HG03354 (cell line): ENCODE data around the gene SERINC3.
"Not testable (repeated sequence)": the region's sequence is repeated elsewhere in the genome, so short reads cannot be mapped to it uniquely, and the experiment has no call there.

Experiments
- ATAC-seq: cut with Tn5 transposase; IDR thresholded peaks from one replicate; pipeline ENCODE4 v1.9.1; 2021; ENCODE audit warnings: mild to moderate bottlenecking; ENCODE audit not compliant: unreplicated experiment, poor library complexity, severe bottlenecking

SERINC3 gene

DNA sequence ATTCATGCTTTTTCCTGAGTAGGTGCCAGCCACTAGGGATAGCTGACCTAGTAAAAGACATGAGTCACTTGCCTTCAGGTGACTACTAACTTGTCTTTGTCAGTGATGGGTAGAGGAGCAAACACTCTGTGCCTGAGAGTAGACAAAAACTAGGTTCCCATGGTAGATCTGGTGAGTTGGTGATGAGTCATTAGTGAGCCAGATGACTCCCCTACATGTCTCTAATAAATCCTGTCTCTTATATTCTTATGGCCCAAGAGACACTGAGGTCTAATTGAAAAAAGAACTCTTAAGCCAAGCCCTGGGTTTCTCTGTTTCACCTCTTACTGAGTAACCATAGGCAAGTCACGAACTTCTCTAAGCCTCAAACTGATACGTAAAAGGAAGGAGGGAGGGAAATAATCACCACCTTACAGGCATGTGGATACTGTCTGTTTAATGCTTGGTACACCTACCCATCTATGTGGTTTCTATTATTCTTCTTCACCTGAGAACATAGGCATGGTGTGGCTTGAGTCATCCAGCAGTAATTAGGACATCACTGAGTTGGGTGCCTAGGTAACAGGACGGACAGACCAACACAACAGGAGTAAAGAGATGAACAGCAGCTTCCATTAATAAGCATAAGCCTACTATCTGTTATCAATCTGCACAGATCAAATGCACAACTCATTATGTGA, 25.9 kb downstream of the SERINC3 start:
- ATAC-seq = peak; percentile 42

DNA sequence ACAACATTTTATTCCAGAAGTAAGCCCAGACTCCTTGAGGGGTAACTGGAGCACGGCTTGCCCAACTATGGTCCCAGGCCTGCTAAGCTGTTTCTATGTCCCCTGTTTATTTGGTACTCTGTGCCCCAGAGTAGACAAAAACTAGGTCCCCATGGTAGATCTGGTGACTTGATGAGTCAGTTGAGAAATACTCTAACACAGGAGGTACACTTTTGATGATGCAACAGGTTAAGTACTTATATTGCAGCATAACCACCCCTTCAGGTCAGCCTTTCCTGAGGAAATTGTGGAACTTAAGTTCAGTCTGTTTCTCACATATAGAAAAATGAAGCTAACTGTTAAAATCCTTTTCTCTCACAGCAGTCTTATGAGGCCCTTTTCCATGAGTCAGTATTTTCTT, 26.6 kb downstream of the SERINC3 start:
- no peak for ATAC-seq

DNA sequence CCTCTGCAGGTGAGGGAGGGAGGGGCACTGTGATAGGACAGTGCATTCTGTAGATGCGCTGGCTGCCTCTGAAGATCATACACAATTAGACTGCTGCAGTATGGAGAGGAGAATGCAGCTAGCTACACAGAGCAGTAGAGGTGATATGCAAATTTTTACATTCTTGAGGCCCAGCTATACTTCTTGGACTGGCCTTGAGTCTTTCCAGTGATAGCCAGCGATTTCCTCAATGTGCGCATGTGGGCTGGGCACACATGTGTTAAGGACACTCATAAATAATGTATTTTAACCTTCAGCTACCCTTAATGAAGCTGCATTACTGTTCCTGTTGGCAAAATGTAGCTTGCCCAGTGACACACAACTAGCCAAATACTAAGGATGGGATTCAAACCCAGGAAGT, 27.2 kb downstream of the SERINC3 start:
- no peak for ATAC-seq

DNA sequence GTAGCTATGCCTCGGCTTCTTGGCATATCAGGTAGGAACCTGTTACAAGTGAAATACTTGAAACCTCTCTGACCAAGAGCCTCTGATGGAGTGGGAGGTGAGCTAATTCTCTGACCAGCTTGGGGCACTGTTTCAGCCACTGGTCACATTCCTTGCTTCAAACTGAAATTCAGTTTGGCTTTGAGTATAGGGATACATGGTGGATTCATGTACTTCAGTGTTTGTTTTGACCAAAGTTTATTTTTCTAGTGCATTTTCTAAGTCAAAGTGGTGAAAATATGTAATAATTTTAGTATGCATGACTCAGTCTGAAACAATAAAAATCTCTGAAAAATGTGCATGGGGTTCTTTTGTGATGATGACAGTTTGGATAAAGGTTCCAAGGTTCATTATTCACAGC, 27.6 kb downstream of the SERINC3 start:
- no peak for ATAC-seq

DNA sequence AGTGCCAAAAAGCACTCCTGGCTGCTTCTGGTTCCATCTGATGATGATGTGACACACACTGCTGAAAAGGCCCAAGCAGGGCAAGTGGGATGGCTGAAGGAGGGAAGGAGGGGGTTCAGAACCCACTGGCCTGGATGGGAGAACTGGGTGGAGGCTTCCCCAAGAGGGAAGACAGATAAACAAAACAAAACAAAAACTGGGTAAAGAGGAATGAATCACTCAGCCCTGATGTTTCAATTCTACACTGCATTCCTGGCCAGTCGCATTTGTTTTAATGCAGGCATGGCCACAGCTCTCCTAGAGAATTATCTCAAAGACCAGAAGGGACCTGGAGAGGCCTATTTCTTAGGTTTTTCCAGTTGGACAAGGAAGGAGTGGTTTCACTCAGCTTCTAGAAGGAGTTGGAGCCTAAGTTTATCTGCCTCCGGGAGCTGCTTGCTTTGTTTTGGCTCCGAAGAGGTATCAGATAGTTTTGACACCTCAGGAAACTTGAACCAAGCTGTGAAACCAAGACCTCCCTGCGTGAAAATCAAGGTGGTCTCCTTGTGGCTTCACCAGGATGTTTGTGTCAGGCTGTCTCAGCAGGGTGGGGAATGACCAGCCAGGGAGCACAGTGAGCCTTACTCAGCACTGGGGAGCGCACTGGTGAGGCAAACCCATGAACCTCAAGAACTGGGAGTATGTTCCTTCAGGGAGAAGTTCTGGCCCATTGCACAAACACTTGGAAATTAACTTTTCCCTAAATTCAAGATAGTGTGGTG, 30.1 kb downstream of the SERINC3 start:
- no peak for ATAC-seq

DNA sequence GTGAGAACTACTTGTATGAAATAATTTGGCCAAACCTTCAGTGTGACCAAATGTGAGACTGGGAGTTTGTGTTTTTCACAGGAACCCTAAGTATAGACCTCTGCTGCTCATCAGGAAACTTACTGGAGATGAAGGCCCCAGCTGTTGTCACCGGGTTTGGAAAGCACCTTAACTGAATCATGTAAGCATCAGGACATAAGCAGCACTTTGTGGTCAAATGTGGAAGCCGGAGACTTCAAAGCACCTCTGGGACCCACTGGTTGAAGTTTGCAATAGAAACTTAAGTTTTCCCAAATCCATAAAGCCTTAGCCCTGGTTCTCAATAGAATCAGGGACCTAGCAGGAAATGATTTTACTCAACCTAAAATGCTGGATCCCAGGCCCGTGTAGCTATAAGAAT, 31.9 kb downstream of the SERINC3 start:
- no peak for ATAC-seq

DNA sequence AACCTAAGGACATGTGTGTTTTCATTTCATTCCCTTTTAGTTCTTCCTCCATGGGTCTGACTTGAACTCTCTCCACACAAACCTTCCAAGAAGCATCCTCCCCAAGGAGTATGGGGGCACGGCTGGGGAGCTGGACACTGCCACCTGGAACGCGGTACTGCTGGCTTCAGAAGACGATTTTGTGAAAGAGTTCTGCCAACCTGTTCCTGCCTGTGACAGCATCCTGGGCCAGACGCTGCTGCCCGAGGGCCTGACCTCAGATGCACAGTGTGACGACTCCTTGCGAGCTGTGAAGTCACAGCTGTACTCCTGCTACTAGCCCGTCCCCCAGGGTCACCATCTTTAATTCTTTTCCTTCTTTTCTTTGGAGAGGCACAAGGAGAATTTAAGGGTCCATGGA, 32.6 kb downstream of the SERINC3 start:
- ATAC-seq = no peak

DNA sequence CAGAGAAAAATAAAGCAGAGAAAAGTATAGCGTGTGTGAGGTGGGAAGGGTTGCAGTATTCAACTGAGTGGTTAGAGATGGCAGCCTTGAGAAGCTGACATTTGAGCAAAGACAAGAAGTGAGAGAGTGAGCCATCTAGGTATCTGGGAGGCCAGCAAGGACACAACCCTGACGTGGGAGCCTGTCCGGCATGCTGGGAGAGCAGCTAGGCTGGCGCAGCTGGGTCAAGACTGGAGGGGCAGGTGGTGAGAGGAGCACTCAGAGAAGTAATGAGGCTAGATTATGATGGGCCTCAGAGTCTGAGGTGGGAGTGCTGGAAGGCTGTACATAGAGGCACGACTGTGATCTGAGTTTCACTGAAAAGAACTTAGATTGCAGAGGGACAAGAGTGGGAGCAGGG, 33.3 kb downstream of the SERINC3 start:
- no peak for ATAC-seq

DNA sequence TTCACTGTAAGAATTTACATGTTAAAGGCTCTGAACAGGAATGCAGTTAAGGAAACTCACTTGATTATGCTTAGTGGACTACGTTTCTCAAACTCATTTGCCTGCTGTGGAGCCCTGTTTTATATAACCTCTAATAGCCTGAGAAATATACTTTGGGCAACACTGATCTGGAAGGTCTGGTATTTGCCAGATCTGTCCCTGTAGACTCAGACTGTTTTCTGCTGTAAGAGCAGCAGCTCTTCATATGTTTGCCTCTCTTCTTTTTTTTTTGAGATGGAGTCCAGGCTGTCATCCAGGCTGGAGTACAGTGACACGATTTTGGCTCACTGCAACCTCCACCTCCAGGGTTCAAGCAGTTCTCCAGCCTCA, 36.1 kb downstream of the SERINC3 start:
- no peak for ATAC-seq

DNA sequence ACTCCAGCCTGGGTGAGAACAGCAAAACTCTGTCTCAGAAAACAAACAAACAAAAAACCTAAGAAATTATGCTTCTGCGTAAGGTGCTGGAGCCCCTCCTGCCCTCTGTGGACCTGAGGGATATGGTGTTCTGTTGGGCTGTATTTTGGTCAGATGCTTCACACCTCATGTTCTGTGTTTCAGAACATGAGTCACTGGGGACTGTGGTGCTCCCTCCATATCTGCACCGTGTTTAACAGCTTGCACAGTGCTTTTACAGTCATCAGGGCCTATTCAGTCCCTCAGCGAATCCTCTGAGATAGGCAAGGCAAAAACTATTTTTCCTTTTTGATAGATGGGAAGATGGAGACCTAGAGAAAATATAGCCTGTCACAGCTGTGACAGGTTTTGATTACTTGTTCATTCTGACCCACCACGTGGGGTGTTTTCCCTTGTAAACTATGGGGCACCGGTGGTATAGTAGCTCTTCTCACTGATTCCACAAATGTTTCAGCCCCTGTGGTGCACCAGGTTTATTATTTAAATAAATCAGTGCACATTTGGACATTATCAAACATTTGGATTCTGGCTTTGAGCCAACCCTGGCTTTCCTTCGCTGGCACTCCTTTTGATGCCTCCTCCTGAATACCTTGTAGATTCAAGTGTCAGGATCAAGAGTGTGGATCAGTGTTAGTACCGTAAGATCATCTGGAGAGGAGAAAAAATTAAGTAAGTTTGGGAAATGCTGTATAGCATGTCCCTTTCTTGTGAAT, 36.6 kb downstream of the SERINC3 start:
- ATAC-seq = no peak

DNA sequence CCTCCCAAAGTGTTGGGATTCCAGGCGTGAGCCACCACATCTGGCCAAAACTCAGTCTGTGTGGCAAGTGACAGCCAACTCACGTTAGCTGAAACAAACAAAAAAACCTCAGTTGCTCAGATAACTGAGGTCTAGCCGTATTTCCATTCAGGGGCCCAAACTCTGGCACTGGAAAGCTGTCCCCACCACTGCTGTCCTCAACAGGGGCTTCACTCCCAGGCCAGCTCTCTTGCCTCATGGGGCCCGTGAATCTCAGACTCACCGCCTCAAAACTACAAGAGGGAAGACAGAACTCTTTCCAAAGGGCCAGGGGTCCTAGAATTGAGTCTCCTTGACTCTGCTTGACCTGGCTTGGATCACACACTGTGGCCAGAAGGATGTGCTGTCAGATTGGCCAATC, 38.8 kb downstream of the SERINC3 start:
- ATAC-seq = no peak

DNA sequence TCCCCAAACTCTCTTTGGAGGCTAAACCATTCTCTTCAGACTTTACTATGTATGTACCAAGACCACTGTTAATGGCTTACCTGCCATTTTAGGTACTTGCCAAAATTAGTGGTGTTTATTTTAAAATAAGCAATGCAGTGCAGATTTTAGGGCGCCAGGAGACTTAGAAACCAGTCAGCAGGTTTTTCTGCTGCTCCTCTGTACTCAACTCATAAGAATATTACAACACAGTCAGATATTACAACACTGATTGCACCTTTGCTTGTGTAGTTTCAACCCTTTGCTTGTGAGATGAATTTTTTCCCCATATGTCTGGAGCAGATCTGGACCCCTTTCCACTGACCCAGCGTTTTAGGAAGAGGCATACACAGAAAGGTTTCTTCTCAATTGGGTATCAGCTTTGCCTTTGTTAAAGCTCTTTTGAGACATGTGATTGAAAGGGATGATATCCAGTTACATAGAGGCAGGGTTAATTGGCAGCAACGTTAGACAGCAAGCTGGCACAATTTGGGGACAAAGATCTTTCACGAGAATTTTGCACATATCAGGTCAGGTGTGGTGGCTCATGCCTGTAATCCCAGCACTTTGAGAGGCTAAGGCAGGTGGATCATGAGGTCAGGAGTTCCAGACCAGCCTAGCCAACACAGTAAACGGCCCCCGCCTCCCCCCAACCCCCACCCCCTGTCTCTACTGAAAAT, 40.0 kb downstream of the SERINC3 start:
- no peak for ATAC-seq

DNA sequence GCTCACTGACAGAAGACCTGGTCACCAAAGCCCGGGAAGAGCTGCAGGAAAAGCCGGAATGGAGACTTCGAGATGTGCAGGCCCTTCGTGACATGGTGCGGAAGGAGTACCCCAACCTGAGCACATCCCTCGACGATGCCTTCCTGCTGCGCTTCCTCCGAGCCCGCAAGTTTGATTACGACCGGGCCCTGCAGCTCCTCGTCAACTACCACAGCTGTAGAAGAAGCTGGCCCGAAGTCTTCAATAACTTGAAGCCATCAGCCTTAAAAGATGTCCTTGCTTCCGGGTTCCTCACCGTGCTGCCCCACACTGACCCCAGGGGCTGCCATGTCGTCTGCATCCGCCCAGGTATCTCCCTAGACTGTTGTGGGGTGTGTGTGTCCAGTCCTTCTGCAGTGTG, 41.8 kb downstream of the SERINC3 start:
- ATAC-seq = no peak

DNA sequence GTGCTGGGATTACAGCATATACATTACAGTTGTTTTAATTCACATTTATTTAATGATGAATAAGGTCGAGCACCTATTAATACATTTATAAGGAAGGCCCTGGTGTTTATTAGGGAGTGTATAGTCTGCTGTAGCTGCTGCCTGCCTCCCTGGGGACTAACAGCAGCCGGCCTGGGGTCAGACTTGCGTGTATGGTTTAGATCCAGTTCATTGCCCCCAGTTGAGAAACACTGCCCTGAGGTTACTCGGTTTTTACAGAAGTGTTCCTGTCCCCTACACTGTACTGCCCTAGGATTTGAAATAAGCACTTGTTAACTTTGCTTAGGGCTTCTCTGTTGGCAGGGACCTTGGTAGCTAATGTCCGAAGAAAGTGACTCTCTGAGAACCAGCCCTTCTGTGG, 42.2 kb downstream of the SERINC3 start:
- ATAC-seq = no peak

DNA sequence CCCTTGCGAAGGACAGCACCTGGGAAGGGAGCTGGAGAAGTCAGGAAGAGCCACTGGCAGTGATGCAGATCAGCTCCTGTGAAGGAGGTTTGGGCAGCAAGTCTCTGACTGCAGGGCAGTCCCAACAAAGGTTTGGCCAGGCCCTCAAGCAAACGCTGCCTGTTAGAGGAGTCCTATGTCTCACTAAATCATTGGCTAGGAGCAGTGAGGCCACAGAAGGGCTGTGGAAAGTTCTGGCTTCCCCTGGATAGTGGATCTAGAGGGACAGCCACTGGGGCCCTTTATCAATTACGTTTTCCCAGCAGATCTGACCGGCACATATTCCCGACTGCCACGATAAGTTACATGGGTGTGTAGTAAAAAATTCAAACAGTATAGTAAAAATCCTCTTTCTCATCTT, 43.7 kb downstream of the SERINC3 start:
- no peak for ATAC-seq

DNA sequence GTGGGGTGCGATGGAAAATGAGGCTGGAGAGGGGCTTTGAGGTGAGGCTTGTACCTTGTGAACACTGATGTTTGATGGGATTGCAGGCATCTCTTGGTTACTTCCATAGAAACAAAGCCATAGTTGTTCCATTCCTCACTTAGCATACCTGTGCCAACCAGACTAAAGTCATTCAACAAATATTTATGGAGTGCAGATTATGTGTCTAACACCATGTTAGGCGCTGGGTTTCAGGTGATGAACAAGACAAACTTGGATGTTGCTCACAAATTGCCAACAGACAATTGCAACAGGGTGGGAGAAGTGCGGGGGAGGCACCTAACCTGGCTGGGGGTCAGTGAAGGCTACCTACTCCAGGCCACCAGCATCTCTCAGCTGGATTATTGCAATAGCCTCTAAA, 44.7 kb downstream of the SERINC3 start:
- no peak for ATAC-seq

DNA sequence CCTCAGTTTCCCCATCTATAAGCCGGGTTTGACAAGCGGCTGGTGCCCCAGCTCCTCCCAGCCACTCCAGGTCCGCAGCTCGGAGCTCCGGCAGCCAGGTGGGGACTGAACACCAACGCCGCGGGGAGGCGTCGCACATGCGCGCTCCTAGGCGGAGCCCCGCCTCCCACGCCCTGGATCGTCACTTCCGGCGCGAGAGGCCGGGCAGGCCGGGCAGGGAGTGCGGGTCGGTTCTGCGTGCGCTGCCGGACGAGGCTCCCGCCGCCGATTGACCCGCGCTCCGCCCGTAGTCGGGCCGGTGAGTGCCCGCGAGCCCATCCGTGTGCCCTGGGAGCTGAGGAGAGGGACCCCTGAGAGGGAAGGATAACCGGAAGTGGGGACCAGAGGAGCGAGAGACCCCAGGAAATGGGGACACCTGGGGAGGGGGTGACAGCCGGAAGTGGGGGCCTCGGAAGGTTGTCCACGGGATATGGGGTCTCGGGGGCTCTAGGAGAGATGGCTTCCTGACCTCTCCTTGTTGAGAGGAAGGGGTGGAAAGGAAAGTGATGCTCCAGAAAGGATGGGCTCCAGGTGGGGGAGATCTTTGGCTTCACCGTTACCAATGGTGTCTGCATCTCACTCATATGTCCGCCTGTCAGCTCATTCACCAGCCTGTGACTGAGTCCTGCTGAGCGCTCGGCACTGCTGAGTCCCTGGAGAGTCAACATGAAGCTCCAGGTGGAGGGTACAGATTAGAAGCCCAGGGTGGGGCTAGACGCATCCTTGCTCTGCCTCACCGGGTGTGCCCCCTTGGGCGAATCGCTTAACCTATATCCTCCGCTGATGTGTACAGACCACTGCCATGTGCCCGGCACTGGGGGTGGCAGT, 45.9 kb downstream of the SERINC3 start, which contains the start of gene TTPAL:
Gene TTPAL (plus strand): TSS at position 181 of the 867 bp plus-strand sequence. CDS start 4,126 bp downstream, outside the sequence.
- peak; percentile 93 for ATAC-seq

DNA sequence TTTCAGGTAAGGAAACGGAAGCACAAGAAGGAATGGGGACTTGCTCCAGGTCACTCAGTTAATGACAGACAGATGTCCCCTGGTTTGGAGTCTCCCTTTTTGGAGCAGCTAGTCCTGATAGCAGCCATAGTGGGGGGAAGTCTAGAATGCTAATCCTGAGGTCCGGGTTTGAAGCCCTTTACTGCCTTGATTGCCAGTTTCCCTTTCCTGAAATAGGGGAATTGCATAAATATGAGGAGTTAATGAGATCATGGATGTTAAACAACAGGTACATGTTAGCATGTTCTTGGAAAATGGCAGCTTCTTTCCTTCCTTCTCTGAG, 46.5 kb downstream of the SERINC3 start:
- no peak for ATAC-seq

DNA sequence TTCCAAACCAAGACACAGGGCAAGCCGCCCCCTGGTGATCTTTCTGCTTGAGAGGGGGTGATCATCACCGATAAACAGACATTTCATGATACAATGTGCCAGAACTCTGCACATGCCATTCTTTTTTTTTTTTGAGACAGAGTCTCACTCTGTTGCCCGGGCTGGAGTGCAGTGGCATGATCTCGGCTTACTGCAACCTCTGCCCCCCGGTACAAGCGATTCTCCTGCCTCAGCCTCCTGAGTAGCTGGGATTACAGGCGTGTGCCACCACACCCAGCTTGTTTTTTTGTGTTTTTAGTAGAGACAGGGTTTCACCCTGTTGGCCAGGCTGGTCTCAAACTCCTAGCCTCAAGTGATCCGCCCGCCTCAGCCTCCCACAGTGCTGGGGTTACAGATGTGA, 49.6 kb downstream of the SERINC3 start:
- ATAC-seq = not testable (repeated sequence)
